Right lobe of liver (tissue), 4 donors: ENCODE measurements around the gene GZMH.

Experiments used
- CTCF ChIP-seq, 4 donors: fragments of 200-600 bp in 3 of 4; fragments of 450-650 bp in 1 of 4; IDR thresholded peaks; one replicate each; pipeline versions ENCODE4 v1.5.1 to v1.8.0; 2016 to 2022; ENCODE audit warnings: antibody characterized with exemption in 4 of 4, mild to moderate bottlenecking in 2 of 4
- POLR2A ChIP-seq: fragments of 450-650 bp; IDR thresholded peaks from one replicate; pipeline ENCODE4 v1.6.1; 2017; ENCODE audit warnings: antibody characterized with exemption, mild to moderate bottlenecking
- donor health status: DM: no; HTN: no; CAD: no.
- donor health status: DM: no; HTN: no; CAD: no.
- donor health status: DM: no; HTN: yes; CAD: no.

GRCh38 chr14:24606297-24606696 lies 3.2 kb downstream of the GZMH start:
- TF ChIP-seq CTCF (IDR thresholded peaks at IDR 0.05): no peak
- no peak for TF ChIP-seq POLR2A
